GM21825 (cell line): Measurements from ENCODE around the gene CDC42EP5.
A peak's percentile ranks its signal among the peaks of the same experiment; 100 is the strongest.
"Not testable (repeated sequence)": the region's sequence is repeated elsewhere in the genome, so short reads cannot be mapped to it uniquely, and the experiment has no call there.

Experiments
- ATAC-seq: cut with Tn5 transposase; IDR thresholded peaks from one replicate; pipeline ENCODE4 v1.9.1; 2021; ENCODE audit warnings: mild to moderate bottlenecking, moderate library complexity; ENCODE audit not compliant: unreplicated experiment

Gene CDC42EP5, protein sequence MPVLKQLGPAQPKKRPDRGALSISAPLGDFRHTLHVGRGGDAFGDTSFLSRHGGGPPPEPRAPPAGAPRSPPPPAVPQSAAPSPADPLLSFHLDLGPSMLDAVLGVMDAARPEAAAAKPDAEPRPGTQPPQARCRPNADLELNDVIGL

GRCh38 chr19:54473071-54473891 lies at the start of gene CDC42EP5:
Gene CDC42EP5 (minus strand): TSS chr19:54473296. CDS start chr19:54465547, 7,749 bp downstream.
- no peak for ATAC-seq

DNA sequence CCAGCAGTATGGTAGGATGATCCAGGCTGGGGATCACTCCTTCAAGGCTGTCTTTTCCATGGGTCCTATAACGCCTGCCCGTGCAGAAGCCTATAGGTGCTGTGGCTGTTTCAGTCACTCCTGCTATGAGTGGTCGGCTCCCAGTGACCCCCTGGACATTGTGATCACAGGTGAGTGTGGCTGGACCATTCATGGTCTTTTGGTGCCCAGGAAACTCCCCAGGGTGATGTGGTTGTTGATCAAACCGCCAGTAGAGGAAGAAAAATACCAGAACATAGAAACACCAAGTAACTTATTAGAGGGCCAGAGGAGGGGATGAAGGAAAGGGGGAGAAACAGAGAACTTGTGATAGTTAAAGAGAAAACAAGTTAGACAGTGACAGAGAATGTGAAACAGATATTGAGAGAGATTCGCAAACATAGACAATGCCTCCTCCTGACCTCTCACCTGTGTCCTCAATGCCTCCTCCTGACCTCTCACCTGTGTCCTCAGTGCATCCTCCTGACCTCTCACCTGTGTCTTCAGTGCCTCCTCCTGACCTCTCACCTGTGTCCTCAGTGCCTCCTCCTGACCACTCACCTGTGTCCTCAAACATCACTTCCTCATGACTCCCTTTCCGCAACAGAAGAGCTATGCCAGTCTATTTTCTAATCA lies 48.9 kb upstream of the CDC42EP5 start:
- ATAC-seq, result no peak

DNA sequence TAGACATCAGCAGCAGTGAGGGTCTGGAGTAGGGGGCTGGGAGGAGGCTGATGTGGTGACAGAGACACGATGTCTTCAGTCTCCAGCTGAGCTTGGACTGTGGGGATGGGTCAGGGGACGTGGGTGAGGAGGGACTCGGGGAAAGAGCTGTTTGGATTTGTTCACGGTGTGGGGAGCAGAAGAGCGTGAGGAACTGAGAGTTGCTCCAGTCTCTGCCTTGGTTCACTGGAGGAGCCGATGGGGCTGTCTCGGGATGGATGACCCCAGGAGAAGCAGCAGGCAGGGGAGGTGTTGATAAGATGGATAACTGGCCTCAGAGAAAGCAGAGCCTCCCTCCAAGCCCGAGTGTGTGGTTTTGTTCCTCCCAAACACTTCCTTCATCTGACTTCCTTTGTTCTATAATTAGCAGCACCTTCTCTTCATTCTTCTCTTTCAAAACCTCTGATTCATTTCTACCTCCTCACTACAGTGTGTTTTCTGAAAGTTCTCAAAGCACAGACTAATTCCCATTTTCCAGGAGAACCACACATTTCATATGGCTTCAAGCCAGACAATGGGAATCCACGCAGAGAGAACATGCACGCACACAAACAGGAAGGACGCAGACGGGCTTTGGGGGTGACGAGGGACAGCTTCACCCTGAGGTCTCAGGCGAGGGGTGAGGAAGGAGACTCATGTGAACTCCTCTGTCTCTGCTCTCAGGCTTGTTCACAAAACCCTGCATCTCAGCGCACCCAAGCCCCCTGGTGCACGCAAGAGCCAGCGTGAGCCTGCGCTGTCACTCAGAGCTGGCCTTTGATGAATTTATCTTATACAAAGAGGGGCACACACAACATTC lies 48.1 kb upstream of the CDC42EP5 start:
- no peak for ATAC-seq

DNA sequence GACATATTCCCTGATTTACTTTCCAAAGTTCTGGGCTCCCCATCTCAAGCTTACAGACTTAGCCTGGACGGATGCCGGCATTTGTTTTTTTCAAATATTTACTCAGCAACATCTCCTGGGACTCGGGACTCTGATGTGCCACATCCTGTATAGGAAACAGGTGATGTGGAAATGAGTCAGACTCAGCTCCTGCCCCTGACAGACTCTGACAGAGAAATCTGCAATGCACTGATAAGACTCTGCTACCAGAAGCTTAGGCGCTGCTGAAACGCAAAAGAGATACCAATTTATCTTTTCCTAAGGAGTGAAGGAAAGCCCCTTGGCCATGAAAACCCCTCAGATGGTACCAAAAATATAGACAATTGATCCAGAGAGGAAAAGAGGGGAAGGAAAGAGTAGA lies 45.7 kb upstream of the CDC42EP5 start:
- peak; percentile 62 for ATAC-seq

- no peak for ATAC-seq
Measured at GRCh38 chr19:54517483-54517882, 44.4 kb upstream of the CDC42EP5 start.

GRCh38 chr19:54515156-54515555 lies 42.1 kb upstream of the CDC42EP5 start:
- ATAC-seq, result no peak

- not testable (repeated sequence) for ATAC-seq
Measured at GRCh38 chr19:54509200-54509940, 36.3 kb upstream of the CDC42EP5 start.

- ATAC-seq, result not testable (repeated sequence)
Measured at GRCh38 chr19:54508487-54508886, 35.4 kb upstream of the CDC42EP5 start.

DNA sequence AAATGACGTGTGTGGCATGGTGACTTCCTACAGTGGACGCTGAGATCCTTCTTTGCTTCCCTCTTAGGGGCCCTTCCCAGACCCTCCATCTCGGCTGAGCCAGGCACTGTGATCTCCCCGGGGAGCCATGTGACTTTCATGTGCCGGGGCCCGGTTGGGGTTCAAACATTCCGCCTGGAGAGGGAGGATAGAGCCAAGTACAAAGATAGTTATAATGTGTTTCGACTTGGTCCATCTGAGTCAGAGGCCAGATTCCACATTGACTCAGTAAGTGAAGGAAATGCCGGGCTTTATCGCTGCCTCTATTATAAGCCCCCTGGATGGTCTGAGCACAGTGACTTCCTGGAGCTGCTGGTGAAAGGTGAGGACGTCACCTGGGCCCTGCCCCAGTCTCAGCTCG lies 34.7 kb upstream of the CDC42EP5 start:
- no peak for ATAC-seq

GRCh38 chr19:54507038-54507717 lies 34.1 kb upstream of the CDC42EP5 start:
- ATAC-seq, result not testable (repeated sequence)

DNA sequence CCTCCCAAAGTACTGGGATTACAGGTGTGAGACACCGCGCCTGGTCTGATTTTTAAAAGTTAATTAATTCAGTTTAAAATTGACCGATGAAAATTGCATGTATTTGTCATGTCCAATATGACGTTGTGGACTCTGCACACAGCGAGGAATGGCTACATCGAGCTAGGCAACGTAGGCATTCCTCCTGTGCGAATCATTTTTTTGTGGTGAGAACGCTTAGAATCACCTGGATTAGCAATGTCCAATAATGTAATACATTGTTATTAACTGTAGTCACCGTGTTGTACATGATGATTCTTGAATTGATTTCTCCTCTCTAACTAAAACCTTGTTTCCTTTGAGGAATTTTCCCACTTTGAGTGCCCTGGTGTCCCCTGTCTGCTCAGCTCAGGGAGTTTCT lies 33.0 kb upstream of the CDC42EP5 start:
- ATAC-seq, result no peak

DNA sequence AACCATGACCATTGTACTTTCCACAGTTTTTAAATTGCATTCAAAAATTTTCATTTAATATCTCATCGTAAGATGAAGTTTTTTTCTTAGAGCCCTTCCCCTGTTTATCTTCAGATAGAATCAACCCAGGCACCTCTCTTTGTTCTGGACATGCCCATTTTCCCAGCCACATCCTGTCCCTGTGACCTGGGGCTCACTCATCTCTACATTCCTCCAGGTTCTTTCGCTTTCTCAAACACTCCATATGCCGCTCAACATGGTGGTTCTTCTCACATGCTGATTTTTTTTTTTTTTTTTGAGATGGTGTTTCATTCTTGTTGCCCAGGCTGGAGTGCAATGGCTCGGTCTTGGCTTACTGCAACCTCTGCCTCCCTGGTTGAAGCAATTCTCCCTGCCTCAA lies 32.4 kb upstream of the CDC42EP5 start:
- ATAC-seq, result not testable (repeated sequence)

DNA sequence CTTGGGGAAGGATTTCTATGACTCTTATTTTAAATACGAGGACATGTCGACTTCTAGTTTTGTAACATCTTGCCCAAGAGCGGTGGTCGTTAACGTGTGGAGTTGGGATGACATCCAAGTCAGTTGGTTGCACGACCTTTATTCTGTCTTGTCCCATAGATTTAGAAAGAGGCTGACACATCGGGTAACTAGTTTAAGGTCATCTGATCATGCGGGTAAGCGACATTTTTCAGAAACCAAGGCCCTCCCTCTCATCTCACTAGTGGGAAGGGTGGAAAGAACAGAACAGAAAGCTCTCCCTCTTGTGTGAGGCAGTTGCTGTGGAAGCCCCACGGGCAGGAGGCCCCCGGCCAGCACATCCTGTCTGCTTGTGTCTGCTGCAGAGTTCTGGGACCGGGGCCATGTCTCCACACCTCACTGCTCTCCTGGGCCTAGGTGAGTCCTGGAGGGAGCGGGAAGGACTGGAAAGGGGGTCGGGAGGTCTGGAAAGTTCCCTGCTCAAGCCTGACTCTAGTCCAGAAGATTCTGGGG lies 29.5 kb upstream of the CDC42EP5 start, which contains the start of gene LAIR2:
Gene LAIR2, plus strand, starts transcription at position 314 of the 531 bp plus-strand sequence. Its CDS starts 88 bp downstream, at position 402.
- ATAC-seq, result no peak

DNA sequence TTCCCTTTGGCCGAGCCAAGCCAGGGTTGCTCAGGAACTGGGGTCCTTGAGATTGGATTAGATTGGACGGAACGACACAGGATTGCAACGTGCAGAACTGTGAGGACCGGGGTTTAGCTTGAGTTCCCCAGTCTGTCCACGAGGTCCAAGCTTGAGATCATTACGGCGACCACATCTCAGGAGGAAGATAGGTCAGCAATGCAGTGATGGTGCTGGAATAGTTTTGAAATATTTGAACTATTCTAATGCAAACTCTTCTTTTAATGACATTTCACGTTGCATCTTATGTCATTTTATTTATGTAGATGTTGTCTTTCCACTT lies 25.3 kb upstream of the CDC42EP5 start:
- ATAC-seq, result not testable (repeated sequence)

- not testable (repeated sequence) for ATAC-seq
Measured at GRCh38 chr19:54497747-54498450, 24.8 kb upstream of the CDC42EP5 start.

DNA sequence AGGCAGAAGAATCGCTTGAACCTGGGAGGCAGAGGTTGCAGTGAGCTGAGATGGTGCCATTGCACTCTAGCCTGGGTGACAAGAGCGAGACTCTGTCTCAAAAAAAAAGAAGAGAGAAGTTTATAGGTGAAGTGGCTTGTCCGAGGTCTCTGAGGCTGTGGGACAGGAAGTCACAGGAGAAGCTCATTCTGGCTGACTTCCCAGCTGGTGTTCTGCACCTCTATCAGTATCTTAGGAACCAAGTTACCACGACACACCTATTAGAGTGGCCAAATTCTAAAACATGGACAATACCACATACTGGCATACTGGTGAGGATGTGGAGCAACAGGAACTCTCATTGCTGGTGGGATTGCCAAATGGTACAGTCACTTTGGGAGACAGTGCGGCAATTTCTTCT lies 22.2 kb upstream of the CDC42EP5 start:
- not testable (repeated sequence) for ATAC-seq

GRCh38 chr19:54493967-54494585 lies 21.0 kb upstream of the CDC42EP5 start:
- ATAC-seq, result no peak

GRCh38 chr19:54493056-54493455 lies 20.0 kb upstream of the CDC42EP5 start:
- not testable (repeated sequence) for ATAC-seq
